ENCODE measurements around the gene STON2.

STON2 gene

DNA sequence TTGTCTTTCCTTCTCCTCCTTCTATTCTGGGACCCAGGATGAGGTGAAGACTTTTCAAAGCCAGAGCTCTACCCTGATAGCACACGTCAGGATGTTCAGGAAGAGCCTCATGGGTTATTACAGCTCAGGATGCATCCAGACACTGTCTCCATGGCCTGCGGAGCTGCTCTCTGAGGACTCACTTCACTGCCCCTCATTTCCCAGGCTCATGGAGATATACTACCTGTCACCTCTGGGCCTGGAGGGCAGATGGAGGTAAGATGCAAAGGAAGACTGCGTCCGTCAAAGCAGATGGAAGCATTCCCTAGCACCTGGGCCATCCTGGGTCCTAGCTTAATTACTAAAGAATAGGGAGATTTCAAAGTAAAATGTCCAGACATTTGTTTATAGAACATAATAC, 32.6 kb downstream of the STON2 start:
- DNase-seq (ENCODE audit: insufficient read length) (no peak), FAIRE-seq (no peak)
- TF ChIP-seq POLR2A (IDR thresholded peaks at IDR 0.05; ENCODE audit: low read depth, low read length) (no peak), TAF1 (IDR thresholded peaks at IDR 0.05; ENCODE audit: borderline replicate concordance, low read depth, low read length) (no peak), POLR2AphosphoS5 (IDR thresholded peaks at IDR 0.05; ENCODE audit: low read depth, low read length) (no peak)

DNA sequence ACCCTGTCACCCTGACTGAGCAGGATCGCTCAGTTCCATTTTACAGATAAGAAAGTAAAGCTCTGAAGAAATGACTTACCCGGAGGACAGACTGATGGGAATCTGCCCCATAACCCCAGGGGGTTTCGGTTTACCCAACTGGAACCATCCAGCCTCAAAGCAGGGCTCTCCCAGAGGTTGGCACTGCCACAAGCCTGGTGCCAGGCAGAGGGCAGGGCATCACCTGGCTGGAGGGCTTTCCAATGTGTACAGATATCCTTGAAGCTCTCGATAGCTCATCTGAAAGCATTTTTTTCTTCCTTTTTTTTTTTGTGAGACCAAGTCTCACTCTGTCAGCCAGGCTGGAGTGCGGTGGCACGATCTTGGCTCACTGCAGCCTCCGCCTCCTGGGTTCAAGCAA, 33.2 kb downstream of the STON2 start:
- DNase-seq (ENCODE audit: insufficient read length) (no peak), FAIRE-seq (no peak)
- TF ChIP-seq POLR2AphosphoS5 (IDR thresholded peaks at IDR 0.05; ENCODE audit: low read depth, low read length) (no peak), POLR2A (IDR thresholded peaks at IDR 0.05; ENCODE audit: low read depth, low read length) (no peak), TAF1 (IDR thresholded peaks at IDR 0.05; ENCODE audit: borderline replicate concordance, low read depth, low read length) (no peak)

DNA sequence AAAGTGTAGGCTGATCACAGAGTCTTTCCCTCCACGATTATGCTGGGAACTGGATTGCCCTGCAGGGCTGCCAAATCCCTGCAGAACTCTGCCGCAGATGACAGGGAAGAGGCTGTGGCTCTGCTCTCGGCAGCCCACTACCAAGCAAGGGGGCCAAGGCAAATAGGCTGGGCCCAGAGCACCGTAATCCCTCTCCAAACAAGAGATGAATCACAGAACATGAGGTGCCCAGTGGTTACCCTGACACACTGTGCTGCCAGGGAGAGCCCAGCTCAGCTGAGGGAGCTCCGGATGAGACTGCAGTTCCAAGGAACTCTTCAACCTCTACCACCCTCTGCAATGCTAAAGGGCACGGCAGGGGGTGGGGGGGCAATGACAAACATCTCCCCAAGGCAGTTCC, 33.9 kb downstream of the STON2 start:
- DNase-seq (ENCODE audit: insufficient read length) (no peak), FAIRE-seq (no peak)
- no peak for TF ChIP-seq POLR2AphosphoS5 (IDR thresholded peaks at IDR 0.05; ENCODE audit: low read depth, low read length)
- TF ChIP-seq TAF1 (IDR thresholded peaks at IDR 0.05; ENCODE audit: borderline replicate concordance, low read depth, low read length), result no peak
- TF ChIP-seq POLR2A (IDR thresholded peaks at IDR 0.05; ENCODE audit: low read depth, low read length), result no peak

DNA sequence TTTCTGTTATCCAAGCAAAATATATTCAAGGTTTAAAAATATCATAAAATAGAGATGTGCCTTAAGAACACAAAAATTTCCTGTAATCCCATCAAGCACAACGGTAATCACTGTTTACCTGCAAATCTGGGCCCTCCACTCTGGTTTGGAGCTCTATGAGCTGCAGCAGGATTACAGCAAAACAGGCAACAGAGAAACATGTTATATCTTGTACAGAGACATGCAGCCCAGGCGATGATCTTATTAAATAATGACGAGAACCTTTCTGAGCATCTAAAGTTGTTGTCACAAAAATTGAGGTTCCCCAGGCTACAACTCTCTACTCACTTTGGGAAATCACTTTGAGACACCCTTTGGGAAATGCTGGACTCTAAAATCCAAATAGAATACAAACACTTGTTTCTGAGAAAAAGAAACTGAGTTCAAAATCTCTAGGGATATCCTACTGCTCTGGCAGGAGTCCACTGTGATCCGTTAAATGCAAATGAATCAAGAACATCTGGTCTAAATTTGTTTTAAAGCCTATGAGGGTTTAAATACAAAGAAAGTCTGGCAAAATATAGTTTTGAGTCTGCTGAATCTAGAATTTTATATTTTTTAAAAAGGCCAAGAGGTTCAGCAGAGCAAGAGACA, 36.3 kb downstream of the STON2 start:
- DNase-seq (ENCODE audit: insufficient read length), result no peak

DNA sequence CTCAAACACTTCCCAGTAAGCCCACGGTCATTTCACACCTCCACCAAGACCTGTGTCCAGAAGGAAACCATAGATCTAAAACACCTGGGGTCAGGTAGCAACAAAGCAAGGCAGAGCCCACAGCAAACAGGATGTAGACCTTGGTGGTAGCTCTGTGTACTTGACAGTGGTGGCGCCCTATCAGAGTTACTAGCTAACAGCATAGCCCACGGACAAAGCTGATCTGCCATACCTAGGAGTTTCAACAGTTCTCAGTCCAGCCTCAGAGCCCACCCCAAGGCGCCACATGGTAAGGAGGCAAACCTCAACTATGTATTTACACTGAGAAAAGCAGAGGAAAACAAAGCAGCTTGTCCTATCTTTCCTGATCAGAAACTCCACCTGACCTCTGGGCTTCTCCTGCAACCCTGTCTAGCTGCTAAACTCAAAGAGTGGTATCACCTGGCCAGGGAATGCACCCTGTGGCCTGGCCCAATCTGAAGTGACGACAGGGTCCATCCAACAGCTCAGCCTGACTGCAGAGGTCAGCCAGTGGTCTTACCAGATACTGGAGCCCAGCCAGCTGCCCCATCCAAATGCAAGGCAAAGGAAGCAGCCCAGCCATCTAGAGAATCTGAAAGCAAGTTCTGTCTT, 46.3 kb downstream of the STON2 start:
- TF ChIP-seq TAF1 (IDR thresholded peaks at IDR 0.05; ENCODE audit: borderline replicate concordance, low read depth, low read length) (no peak), POLR2AphosphoS5 (IDR thresholded peaks at IDR 0.05; ENCODE audit: low read depth, low read length) (no peak), POLR2A (IDR thresholded peaks at IDR 0.05; ENCODE audit: low read depth, low read length) (no peak)
- DNase-seq (ENCODE audit: insufficient read length) (no peak), FAIRE-seq (no peak)

More for the DNA sequence above, 36.3 kb downstream of the STON2 start:
- TF ChIP-seq TAF1 (IDR thresholded peaks at IDR 0.05; ENCODE audit: borderline replicate concordance, low read depth, low read length) (no peak), POLR2A (IDR thresholded peaks at IDR 0.05; ENCODE audit: low read depth, low read length) (no peak), POLR2AphosphoS5 (IDR thresholded peaks at IDR 0.05; ENCODE audit: low read depth, low read length) (no peak)
- FAIRE-seq, result no peak

DNA sequence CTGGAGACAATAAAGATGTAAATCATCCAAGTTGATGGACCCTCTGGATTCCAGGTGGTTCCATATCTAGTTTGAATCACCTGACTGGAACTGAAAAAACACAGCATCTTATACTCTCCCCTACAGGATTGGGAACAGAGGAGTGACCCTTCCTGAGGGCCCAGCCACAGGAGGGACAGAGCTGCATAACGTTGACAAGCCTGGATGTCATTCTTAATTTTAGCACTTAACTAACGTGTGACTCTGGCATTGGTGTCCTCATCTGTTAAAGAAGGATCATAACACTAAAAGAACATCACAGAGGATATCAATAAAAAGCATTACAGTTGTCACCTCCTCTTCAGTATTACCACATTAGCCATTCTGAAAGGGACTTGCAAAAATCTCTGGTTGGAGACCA, 47.7 kb downstream of the STON2 start:
- DNase-seq (ENCODE audit: insufficient read length) (no peak), FAIRE-seq (no peak)
- no peak for TF ChIP-seq TAF1 (IDR thresholded peaks at IDR 0.05; ENCODE audit: borderline replicate concordance, low read depth, low read length)
- TF ChIP-seq POLR2AphosphoS5 (IDR thresholded peaks at IDR 0.05; ENCODE audit: low read depth, low read length), result no peak
- TF ChIP-seq POLR2A (IDR thresholded peaks at IDR 0.05; ENCODE audit: low read depth, low read length), result no peak

DNA sequence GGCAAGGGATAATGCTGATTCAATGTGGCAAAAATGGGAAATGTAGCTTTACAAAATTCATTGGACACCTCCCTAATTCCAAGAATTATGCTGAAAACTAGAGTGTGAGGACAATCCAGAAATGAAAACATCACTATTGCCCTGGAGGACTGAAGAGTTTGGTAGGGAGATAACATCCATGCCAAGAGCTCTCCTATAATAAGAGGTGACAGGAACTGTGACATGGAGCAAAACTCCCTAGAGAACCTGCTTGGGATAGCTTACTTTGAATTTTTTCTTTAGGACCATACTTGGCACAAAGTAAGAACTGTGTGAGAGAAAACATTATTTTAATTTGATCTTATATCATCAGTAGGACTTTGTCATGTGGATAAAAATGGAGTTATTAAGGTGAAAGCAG, 48.9 kb downstream of the STON2 start:
- FAIRE-seq, result no peak
- no peak for DNase-seq (ENCODE audit: insufficient read length)
- TF ChIP-seq POLR2A (IDR thresholded peaks at IDR 0.05; ENCODE audit: low read depth, low read length), result no peak
- TF ChIP-seq TAF1 (IDR thresholded peaks at IDR 0.05; ENCODE audit: borderline replicate concordance, low read depth, low read length), result no peak
- TF ChIP-seq POLR2AphosphoS5 (IDR thresholded peaks at IDR 0.05; ENCODE audit: low read depth, low read length), result no peak

DNA sequence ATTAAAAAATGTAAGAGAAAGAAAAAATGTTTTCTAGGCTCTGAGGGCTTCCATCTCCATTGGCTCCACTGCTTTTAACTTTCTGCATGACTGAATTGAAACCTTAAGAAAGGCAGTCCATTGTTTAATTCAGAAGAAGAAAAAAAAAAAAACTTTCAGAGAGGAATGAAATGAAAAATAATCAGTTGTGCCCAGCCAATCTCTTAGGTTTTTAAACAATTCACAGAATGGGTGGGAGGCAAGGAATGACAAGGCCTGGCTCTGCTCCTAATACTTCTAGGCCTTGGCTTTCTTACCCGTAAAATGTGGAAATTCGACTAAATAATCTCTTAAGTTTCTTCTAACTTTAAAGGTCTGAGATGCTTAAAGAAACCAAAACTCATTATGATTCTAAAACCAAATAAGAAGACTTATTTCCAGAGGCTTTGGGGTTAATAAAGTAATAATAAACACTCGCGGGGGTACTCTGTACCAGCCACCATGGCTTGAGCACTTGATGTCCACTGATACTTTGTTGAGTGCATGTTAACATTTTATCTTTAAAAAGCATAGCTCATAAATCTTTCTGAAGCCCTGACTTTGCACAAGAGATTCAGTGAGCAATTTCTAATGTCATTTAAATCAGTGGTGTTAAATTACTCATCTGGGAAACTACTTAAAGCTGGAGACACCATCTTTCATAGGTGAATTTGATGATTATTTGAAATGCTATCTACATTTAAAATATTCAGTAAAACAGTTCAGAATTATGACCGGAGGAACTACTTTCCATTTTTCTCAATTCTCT, 49.6 kb downstream of the STON2 start:
- FAIRE-seq, result no peak
- TF ChIP-seq TAF1 (IDR thresholded peaks at IDR 0.05; ENCODE audit: borderline replicate concordance, low read depth, low read length) (no peak), POLR2A (IDR thresholded peaks at IDR 0.05; ENCODE audit: low read depth, low read length) (no peak), POLR2AphosphoS5 (IDR thresholded peaks at IDR 0.05; ENCODE audit: low read depth, low read length) (no peak)

DNA sequence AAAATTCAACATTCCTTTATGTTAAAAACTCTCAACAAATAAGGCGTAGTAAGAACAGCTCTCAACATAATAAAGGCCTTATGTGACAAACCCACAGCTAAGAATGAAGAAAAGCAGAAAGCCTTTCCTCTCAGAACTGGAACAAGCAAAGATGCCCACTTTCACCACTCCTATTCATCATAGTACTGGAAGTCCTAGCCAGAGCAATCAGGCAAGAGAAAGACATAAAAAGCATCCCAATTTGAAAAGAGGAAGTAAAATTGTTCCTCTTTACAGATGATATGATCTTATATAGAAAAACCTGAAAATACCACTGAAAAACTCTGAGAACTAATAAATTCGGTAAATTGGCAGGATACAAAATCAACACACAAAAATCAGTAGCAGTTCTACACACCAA, 52.1 kb downstream of the STON2 start:
- no peak for FAIRE-seq
- DNase-seq (ENCODE audit: insufficient read length), result no peak
- TF ChIP-seq POLR2AphosphoS5 (IDR thresholded peaks at IDR 0.05; ENCODE audit: low read depth, low read length) (no peak), POLR2A (IDR thresholded peaks at IDR 0.05; ENCODE audit: low read depth, low read length) (no peak), TAF1 (IDR thresholded peaks at IDR 0.05; ENCODE audit: borderline replicate concordance, low read depth, low read length) (no peak)

More for the DNA sequence above, 49.6 kb downstream of the STON2 start:
- no peak for DNase-seq (ENCODE audit: insufficient read length)

DNA sequence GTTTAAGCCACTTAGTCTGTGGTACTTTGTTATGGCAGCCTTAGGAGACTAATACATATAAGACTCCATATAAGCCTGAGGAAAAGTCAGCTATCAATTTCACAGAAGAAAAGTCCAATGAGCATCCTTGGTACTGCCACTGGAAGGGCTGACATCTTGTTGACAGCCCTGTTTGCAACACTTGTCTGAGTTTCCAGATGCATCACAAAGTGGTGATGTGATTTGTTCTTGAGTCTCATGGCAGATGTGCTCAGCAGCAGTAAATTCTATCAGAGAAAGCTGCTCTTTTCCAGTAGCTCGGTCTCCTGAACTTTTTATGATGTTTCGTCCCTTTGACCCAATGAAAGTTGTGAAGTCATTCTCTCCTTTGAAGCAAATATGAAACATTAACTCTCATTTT, 54.3 kb downstream of the STON2 start:
- TF ChIP-seq POLR2A (IDR thresholded peaks at IDR 0.05; ENCODE audit: low read depth, low read length) (no peak), TAF1 (IDR thresholded peaks at IDR 0.05; ENCODE audit: borderline replicate concordance, low read depth, low read length) (no peak), POLR2AphosphoS5 (IDR thresholded peaks at IDR 0.05; ENCODE audit: low read depth, low read length) (no peak)
- DNase-seq (ENCODE audit: insufficient read length) (no peak), FAIRE-seq (no peak)

DNA sequence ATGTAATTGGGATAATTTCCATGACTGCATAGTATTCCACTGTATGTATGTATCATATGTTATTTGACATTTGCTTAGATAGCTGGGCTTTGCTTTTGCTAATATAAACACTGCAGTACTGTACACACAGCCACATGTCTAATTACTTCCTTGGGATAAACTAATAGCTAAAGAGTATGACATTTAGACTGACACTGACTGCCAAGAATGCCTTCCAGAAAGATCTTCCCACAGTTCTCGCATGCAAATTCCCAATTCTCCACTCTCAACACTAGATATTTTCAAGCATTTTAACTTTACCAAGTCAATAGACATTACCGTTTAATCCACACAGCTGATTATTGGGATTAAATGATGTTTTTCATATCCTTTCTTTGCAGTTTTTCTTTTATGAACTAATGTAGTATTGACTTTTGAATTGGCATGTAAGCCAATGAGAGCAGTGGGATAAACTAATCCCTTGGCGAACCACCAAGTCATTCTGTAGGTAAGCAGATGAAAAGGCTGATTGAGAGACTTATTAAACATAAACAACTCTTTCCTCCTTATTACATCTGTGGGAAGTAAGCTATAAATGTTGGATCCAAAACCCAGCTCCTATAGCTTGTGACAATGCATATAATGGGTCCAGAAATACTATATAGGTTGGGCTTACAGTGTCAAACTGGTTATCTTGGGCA, 55.5 kb downstream of the STON2 start:
- DNase-seq (ENCODE audit: insufficient read length), result no peak
- FAIRE-seq, result no peak
- no peak for TF ChIP-seq TAF1 (IDR thresholded peaks at IDR 0.05; ENCODE audit: borderline replicate concordance, low read depth, low read length)
- no peak for TF ChIP-seq POLR2AphosphoS5 (IDR thresholded peaks at IDR 0.05; ENCODE audit: low read depth, low read length)
- TF ChIP-seq POLR2A (IDR thresholded peaks at IDR 0.05; ENCODE audit: low read depth, low read length), result no peak

Measured in GM12892 (cell line).